ENCODE data around the gene C1QL3.

Gene C1QL3

DNA sequence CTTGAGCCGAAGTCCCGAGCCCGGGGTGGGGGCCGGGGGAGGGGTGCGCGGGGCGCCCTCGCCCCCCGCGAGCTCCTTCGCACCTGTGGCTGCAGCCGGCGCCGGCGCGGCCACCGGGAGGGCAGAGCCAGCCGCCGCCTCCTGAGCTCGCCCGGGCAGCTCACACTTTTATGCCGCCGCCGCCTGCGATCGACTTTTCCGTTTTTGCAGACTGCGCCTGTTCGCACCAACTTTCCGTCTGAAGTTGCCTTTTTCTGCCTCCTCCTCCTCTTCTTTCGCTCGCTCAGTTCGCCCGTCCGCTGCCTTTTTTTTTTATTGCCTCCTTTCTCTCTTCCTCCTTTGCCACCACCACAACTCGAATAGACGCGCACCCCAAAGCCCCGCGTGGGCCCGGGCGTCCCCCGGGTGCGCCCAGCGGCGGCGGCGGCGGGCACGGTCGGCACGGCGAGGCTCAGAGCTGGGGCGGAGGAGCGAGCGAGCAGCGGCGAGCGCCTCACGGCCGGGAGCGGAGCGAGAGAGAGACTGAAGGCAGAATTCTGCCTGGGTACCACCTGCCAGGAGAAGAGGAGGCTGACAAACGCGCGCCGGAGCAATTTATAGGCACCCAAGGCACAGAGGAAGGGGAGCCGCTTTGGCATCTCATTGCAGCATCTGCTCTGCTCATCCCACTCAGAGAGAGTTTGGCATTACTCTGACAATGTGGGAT lies at the start of gene C1QL3:
Gene C1QL3, minus strand, starts transcription at position 569 of the 706 bp plus-strand sequence. CDS start 814 bp downstream, outside the sequence.
- DNase-seq = no peak

DNA sequence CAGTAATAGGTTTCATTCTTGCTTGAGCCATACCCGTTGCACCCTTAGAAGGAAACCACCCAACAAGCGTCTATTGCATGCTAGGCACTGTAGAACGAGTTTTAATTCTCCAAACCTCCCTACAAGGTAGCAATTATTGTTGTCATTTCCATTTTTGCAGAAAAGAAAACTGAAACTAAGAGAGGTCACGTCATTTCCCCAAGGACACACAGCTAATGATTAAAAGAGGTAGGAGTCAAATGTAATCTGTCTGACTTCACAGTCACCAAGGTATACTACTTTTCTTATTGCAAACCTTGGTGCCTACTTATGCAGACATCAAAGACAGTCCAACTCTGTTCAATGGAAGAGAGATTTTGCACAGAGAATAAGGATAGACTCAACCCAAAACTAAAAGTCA lies 49.1 kb upstream of the C1QL3 start:
- no peak for DNase-seq

DNA sequence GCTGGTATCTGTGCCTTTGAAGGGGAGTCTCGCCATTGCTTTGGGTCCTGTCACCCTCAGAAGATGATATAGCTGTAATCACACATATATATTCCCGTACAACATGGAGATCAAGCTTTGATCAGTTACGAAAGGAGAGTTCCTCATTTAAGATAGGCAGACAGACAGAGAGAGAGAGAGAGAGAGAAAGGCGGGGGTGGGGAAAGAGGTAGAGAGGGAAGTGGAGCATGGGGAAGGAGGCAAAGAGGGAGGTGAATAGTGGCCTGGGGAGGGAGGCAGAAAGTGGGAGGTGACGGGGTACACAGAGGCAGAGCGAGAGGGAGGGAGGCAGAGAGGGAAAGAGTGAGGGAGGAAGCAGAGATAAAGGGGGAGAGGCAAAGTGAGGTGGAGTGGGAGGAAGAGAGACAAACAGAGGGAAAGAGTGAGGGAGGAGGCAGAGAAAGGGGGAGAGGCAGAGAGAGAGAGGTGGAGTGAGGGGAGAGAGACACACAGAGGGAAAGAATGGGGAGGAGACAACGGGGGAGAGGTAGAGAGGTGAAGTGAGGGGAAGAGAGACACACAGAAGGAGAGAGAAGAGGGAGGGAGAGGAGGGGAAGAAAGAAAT lies 44.6 kb upstream of the C1QL3 start:
- DNase-seq = no peak

DNA sequence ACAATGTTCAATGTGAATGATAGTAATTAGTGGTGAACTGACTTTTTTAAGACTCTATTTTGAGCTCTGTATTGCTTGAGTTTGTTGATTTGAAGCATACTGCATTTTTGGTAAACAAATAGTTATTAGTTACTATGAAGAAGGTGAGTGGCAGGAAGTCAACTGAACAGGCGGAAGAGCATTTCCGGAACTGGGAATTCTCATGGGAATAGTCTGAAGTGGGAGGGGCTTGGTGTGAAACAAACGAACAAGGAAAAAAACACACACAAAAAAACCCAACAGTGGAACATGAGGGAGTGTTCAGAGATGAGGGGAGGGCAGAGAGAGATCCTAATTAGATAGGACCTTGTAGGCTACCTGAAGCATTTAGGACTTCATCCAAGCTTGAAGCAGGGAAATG lies 43.9 kb upstream of the C1QL3 start:
- no peak for DNase-seq

DNA sequence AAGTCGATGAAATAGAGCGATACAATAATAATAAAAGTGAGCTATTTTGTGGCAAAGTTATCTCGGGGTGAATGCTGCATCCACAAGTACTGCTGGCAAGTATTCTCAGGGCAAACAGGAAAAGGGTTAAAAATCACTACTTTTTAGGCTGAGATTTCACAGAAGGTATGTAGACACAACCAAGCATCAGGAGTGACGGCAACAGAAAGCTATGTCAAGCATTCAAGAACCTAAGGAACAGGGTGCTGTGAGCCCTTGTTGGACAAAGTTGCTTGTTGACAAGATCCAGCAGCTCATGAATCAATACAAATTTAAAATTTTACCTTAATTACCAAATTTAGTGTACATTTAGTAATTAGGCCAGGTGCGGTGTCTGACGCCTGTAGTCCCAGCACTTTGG lies 41.2 kb upstream of the C1QL3 start:
- no peak for DNase-seq

DNA sequence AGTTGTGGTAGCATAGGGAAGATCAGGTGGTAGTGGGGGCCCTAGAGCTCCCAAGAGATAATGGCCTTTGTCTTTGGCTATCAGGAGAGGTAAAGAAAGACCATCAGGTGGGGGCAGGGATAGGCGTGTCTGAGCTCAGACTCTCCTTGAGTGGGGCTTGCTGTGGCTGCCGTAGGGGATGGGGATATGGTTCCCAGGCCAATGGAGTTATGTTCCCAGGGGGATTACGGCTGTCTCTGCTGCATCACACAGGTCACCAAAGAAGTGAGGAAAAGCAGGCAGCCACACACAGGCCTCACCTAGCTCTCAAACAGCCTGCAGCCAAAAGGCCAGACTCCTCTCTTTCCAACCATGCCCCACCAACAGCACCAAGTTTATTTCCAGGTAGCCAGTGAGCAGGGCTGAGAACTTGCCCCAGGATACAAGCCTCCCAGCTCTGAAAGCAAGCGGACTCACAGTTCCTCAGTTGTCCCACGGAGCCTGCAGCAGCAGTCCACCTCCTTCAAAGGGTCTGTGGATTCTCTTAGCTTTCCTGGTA lies 37.6 kb upstream of the C1QL3 start:
- no peak for DNase-seq

DNA sequence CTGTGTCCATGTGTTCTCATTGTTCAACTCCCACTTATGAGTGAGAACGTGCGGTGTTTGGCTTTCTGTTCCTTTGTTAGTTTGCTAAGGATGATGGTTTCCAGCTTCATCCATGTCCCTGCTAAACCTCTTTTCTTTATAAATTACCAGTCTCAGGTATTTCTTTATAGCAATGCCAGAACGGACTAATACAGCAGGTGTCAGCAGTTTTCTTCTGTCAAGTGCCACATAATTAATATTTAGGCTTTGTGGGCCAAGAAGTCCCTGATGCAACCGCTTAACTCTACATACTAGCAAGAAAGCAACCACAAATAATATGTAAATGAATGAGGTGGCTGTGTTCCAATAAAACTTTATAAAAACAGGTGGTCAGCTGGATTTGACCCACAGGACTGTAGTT lies 26.3 kb upstream of the C1QL3 start:
- DNase-seq = no peak

DNA sequence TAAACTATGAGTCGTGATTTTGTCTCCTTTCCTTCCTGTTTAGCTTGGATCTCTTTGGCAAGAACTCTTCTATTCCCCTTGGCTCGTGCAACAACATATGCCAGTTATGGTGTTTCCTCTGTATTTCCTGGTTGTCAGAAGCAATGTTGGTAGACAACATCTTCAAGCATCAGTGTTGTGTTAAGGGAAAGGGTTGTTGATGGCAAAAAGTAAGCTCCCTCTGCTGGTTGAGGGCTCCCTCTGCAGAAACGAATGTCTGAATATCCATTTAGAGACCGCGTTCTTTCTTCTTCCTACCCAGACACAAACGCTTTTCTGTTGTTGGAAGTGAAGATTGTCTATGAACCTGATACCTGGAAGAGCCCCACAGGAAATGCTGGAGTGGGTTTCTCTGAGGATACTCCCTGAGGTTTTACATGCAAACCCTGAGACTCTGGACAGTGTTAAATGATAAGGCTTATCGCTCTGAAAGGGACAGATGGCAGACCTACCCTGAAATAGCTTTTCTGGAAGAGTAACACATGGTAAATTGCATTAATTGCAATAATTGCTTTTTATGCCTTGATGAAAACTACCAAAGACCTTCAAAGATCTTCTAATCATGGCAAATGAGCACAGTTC lies 23.5 kb upstream of the C1QL3 start:
- DNase-seq = peak; percentile 1

DNA sequence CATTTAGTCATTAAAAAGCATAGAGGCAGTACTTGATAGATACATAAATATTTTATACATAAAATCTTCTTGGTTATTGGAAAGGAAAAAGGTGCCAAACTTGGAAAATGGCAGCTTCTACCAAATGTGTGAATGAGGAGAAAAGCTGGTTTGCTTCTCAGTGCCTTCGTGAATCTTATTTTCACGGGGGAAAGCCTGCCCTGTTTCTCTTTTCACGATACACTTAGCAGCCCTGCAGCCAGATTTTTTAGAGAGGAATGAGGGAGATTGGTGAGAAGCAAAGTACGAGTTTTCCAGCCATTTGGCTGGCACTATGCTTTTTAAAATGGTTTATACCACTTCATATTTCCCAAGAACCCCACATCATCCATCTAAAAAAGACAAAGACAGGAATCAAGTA lies 22.9 kb upstream of the C1QL3 start:
- DNase-seq = no peak

DNA sequence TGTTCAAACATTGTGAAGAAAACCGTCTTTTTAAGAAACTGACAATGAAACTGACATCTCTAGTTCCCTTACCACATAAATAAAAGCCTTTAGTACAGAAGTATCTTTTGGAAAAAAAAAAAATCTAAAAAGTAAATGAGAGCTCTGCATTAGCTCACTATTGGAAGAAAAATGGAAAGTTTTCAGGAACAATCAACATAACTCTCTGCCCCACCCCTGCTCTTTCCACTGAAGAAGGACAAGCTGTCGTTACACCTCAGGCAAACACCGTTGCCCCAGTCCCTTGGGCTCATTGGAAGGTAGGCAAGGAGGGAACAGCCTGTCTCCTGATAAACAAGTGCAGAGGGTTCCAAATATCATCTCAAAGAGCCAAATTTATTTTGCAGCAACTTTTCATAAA lies 22.4 kb upstream of the C1QL3 start:
- no peak for DNase-seq

DNA sequence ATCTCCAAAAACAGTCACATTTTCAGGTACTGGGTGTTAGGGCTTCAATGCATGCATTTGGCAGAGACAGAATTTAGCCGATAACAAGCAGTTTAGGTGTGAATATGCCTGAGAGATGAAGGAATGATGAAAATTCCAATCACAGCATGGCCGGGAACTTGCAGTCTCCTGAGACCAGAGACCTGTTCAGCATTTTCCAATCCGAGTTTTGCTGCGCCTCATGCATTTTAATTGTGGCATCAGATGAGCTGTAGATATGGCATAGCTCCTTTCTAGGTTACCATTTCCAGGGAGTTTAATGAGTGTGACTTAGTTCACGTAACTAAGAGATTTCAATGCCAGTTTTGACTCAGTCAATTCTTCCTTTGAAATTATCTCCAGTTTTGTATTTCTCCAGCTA lies 14.5 kb upstream of the C1QL3 start:
- DNase-seq = no peak

DNA sequence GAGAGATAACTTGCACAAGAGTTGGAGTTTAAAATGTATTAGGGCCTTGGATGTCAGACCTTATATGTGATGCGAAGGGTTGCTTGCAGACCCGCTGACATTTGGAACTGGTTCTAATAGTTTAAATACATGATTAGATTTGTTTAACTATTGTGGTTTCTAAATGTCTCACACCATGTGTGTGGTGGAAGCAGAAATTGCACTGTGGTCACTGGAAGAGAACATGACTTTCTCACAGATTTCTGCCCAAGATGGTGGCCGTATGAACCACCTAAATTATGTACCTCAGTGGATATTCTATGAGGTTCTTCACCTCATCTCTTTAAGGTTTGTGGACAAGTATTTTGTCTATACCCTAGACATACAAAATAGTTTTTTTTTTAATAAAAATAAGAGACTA lies 8.2 kb upstream of the C1QL3 start:
- no peak for DNase-seq

DNA sequence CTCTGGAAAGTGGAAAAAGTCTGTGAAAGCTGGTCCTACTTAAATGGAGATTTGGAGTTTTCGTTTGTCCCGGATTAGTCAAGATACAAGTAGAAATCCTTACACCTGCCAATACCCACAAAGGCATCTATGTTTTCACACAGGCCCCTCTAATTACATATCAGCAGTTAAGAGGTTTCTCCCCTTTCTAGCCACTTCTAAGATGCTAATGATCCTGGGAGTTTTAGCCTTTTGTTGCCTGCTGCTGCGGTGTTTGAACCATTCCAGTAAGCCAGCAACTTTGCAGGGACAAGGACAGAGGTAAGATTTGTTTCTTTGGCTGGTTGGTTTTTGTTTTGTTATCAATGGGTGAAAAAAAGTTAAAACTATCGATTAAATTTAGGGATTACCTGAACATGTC lies 5.8 kb upstream of the C1QL3 start:
- no peak for DNase-seq

DNA sequence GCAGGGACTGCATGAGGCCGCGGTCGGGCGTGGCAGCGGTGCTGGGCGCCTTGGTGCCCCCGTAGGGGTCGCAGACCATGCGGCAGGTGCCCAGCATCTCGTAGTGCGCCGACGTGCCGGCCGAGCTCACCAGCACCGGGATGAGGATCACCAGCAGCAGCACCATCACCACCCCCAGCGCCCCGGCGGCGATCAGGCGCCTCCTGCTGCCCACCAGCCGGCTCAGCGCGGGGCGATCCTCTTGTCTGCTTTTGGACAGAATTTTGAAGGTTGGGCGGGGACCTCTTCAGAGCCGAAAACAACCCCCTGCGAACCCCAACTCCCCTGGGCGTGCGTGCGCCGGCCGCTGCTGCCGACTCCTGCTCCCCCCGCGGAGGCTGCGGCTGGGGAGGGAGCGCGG lies 779 bp downstream of the C1QL3 start:
- DNase-seq = peak; percentile 14

DNA sequence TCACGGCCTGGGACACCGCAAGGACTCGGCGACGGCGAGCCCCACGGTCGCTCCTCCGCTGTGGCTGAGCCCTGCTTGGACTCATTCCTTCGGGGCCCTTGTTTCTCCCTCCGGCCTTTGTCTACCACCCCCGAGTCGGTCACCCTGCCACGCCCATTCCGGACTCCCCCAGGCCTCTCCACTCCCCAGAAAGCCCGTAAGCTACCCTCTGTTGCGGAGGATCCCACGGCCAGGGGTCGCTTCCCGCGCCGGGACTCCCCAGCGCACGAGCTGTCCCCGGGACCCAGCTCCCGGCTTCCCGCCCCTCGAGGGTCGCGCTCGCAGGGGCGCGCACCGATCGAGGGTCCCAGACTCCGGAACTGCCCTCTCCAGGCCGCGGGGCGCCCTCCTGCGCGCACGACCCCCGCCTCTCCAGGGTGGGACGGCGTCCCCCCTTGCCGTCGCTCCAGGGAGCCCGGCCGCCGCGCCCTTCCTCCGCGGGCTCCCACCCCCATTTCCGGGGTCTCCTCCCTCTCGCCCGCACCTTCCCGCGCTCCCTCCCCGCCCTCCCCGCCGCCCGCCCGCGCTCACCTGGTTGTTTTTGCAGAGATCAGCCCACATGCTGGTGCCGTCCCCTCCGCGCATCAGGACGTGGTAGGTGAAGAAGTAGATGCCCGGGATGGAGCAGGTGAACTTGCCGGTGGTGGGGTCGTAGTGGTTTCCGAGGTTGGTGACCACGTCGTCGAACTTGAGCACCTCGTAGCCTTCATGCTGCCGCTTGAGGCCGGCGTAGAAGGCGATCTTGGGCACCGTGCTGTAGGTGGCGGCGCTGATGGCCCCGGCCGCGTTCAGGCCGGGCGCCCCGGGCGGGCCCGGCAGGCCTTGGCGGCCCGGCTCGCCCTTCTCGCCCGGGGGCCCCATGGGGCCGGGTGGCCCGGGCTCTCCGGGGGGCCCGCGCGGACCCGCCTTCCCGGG lies 1.5 kb downstream of the C1QL3 start:
- no peak for DNase-seq

DNA sequence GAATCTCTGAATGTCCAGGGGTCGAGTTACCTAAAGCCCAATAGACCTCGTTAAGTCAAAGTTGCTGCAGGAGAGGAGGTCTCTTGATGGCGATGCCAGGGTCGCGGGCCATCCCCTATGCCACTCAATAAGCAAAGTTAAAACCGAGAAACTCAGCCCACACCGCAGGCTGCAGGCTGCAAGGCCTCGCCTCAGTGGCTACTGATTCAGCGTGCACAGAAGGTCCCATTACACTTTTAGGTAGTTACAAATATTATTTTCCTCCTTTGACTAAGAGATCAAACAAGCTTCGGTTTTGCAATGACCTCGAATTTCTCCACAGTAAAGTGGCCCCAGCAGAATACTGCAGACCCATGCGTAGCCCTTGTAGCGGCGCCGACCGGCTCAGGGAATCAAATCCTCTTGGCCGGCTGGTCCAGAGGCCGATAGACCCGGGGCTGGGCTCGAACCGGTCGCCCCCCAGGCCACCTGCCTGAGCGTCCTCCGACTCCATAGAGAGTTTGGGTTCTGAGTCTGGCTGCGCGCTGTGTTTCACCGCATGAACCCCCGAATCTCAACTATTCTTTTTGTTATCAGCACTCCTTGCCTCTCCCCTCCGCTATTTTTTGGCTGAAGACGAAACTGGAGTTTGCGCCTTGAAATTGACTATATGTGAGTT lies 2.3 kb downstream of the C1QL3 start:
- no peak for DNase-seq

DNA sequence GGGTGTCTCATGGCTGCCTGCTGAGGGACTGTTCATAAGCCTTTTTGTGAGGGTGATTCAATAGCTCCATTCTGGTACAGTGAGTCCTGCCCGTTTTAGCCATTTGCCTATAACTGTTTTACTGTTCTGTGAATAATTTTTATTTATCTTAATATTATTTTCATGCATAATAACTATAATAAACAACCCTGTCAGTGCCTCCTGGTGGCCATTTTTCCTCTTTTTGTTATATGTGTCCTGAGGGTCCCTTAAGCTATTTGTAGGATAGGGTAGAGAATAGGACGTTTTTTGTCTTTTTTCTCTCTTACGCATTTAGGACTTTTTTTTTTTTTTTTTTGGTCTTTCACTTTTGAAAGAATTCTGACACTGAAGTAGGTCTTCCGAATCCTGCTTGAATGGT lies 2.9 kb downstream of the C1QL3 start:
- no peak for DNase-seq

DNA sequence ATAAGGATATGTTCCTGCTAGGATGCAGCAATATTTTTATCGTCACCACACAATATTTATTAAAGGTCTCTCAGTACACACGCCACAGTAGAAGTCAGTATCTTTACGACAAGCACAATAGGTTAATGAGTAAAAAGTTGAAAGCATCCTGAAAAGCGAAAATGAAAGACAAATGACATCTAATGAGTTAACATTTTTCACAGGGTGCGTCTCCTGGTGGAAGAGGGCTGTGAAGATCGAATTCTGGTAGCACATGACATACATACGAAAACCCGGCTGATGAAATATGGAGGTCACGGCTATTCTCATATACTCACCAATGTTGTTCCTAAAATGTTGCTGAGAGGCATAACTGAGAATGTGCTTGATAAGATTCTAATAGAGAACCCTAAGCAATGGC lies 10.8 kb downstream of the C1QL3 start:
- DNase-seq = no peak

DNA sequence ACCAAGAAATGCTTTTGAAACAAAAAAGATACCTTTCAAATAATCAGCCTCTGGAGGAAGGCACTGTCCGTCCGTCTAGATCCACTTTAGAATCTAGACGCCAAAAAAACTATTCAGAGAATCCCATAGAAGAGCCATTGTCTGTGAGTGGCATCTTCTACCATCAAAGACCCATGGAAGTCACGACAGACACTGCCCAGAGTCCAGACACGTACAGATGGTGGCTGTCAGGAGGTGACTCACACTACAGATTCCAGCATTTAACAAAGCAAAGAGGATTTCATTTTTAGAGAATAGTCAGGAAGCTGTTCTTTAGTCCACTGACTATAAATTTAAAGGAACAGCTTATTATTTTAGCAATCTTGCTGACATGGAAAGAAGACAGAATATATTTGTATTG lies 11.7 kb downstream of the C1QL3 start:
- no peak for DNase-seq

DNA sequence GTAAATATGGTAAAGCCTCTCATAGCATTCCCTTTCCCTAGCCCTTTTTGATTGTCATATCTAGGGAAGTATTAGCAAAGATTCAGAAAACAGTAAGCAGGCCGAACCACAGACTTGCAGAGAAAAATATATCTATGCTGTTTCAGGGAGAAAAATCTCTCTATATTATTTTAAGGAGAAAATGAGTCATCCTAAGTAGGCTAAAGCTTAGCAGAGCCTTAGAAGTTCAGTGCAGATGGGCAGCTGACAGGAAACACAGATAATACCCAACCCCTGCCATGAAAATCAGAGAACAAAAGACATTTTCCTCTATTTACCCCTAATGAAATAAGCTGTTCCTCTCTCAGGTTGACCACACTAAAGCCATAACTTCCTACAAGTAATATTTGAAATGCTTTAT lies 16.5 kb downstream of the C1QL3 start:
- DNase-seq = no peak

DNA sequence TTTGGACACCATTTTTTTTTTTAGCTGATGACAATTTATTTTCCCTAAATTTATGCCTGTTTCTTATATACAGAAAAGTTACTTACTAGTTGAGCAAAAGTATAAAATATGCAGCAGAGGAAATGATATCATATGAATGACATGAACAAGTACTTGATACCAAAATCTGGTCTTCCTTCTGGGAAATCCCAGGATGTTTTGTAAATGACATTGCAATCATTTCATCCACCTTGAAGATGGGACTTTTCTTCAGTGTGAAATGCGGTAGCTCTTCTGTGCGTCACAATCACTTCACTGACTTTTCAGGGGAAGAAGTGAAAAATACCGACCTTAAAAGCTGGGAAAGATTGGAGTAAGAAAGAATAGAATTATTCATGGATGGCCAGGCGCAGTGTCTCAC lies 23.8 kb downstream of the C1QL3 start:
- no peak for DNase-seq

DNA sequence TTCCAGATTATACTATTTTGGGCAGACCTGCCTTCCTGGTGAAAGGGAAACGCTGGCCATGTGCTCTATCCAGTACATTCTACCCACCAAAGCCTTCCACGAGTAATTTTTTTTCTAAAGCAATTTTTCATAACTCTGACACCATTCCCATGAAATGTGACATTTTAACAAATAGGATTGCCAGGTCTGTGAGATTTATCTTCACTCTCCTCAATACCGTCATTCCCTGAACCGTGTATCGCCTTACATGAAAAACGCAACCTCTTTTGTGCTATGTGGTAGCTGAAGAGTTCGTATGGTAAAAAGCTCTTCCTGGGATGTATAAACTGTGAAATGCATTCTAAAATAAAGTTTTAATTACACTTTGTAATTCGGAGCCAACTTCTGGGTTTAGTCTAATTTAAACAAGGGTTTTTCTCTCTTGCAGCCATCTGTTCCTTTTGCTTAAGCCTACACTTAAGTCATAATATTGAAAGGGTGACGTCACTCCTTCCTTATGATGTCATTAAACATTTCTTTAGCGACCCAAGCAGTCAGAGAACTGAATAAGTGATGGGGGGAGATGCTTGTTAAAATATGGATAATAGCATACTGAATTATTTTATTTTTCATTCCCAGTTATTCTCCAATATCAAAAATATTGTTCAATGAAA lies 27.7 kb downstream of the C1QL3 start:
- DNase-seq = no peak
